NCI-H524 (cell line): ENCODE measurements around the gene TUBB4B.

ENCODE experiments used
- DNase-seq, 2 experiments: peaks; one replicate each; lab custom pipeline; 2025; lab: John Stamatoyannopoulos, UW

Gene TUBB4B

DNA sequence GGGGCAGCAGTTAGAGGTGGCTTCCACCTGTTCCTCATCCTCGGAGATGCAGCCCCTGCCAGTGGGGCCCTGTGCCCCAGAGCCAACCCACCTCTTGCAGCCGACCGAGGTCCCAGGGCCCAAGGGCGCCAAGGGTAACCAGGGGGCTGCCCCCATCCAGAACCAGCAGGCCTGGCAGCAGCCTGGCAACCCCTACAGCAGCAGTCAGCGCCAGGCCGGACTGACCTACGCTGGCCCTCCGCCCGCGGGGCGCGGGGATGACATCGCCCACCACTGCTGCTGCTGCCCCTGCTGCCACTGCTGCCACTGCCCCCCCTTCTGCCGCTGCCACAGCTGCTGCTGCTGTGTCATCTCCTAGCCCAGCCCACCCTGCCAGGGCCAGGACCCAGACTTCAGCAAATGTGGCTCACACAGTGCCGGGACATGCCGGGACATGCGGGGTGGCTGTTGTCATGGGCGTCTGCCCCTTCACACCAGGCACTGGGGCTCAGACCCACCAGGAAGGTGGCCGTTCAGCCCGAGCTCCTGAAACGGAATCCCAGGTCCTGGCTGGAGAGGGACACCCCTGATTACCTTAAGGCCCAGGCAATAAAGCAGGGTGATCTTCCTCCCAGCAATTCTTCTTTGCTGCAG lies 15.3 kb upstream of the TUBB4B start:
- no peak for DNase-seq

DNA sequence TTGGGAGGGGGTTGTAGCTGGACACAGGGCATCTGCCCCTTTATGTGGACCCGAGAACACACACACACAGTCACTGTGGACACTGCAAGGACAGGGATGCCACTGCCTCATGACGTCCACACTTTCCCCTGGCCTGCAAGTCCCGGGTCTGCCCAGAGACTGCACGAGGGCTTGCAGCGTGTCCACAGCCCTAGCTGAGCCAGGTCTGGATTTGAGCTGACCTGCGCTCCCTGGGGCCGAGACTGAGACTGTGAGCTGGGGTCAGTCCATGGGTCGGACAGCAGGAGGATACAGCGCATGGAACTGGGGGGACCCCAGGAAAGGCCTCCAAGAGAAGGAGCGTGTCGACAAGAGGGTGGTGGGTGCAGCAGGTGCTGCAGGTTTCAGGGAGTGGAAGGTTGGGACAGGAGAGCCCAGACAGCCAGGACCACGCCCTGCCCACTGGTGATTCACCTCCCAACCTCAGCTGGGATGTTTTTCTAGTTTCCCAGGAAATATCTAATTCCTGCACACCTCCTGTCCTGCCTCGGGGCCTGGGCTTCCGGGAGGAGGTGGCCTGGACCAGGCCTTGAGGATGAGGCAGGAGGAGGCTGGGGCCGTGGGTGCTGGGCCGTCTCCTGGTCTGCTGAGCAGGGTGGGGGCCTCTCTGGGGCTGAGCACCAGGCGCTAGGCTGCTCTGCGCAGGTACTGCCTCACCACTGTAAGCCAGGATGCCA lies 14.6 kb upstream of the TUBB4B start:
- no peak for DNase-seq

DNA sequence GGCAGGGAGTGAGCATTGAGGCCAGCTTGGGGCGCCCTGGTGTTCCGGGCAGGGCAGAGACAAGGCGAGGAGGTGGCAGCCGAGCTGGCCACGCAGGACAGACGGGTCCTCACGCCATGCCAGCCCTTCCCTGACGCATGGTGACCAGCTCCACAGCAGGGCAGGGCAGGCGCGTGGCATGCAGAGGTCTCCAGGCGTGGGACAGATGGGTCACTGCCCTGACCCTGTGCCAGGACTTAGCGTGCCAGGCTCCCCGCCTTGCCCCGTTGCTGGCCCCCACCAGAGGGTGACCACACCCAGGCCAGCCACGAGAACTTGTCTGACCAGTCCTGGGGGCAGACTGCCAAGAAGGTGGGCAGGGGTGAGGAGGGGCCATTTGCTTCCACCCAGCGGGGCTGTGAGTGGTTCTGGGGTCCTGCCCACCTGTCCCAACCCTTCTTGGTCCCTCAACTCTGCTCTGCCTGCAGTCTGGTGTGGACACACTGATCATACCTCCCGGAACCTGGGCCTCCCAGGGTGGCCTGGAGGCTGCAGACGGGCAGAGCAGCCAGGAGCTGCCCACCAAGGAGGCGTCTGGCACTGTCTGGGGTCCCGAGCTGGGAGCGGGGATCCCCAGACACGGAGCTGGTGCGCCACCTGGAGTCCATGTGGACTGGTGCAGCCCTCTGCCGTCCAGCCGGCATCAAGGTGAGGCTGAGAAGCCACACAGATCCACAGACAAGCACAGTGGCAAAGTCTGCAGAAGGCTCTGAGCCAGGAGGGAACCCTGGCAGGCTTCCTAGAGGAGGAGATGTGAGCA lies 13.8 kb upstream of the TUBB4B start, which contains the start of gene RNF224:
Gene RNF224 (plus strand): TSS at position 449 of the 799 bp plus-strand sequence. CDS start 834 bp downstream, outside the sequence.
- peak; percentile 62 to 88 for DNase-seq

DNA sequence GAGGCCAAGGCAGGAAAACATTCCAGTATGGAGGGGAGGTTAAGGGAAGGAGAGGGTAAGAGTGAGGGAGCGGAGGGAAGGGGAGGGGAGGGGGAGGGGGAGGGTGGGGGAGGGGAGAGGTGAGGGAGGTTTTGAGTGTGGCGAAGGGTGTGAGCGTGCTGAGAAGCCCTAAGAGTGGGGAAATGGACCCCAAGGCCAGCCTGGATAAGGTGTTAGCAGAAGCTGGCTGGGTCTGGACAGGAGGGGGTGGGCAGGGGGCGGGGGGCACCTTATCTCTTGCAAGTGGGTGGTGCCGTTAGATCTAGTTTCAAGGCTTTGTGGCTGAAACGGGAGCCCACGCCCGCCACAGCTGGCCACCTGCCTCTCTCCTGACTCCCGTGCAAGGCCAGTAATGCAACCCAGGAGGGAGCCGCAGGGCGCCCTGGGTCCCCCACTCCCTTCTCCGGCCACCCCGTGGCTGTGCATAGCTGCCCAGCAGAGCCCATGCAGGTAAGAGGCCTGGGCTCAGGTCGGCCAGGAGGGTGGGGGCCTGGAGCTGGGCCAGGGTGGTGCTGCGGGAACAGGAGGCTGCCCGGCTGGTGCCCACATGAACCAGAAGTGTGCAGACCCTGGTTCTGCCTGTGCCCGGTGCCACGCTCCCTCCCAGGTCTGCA lies 13.1 kb upstream of the TUBB4B start:
- no peak for DNase-seq

DNA sequence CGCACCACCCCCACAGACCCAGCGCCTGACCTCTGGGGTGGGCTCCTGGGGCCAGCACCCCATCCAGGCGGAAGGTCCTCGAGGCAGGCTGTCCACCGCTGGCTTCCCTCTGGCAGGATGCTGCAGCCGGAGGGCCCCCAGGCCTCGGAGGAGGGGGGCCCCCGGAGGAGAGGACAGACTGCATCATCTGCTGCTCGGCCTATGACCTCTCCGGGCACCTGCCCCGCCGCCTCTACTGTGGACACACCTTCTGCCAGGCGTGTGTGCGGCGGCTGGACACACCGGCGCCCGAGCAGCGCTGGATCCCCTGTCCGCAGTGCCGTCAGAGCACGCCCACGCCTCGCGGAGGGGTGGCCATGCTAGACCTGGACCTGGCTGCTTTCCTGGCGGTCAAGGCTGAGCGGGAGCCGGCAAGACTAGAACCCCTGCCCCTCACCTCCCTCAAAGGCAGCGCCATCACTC lies 12.6 kb upstream of the TUBB4B start:
- no peak for DNase-seq

DNA sequence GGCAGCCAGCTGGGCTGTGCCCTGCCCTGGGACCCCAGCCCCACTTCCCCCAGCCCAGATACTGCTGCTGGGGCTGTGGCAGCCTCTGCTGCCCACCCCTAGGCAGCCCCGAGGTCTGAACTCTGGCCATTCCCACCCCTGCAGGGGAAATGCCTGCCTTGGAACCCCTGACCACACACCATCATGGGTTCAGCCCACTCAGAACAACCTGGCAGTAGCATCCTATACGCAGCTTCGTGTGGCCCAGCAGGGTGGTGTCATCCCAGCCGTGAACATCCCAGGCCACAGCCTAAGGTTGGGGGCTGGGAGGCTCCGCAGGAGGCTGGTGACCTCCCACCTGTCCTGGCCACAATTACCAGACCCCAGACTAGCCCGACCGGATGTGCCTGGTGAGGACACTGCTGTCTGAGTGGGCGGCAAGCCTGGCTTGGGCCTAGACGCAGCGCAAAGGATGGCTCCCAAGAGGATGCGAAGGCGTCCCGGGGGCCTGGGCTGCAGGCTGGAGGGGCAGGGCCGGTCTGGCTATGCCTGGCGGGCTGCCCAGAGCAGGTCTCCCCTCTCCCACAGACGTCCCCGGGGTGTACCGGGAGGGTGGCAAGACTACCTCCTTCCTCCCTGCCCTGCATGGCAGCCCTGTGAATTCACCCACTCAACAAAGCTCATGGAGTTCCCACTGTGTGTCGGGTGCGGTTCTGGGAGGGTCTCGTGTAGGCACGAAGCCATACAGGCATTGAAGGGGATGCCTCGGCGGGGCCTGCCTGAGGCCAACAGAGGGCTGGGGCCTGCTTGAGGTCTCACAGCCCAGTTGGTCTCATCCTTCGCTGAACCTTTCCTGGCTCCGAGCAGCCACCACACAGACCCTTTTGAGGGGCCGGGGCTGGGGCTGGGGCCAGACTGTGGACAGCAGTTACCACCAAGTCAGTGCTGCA lies 11.9 kb upstream of the TUBB4B start:
- DNase-seq: no peak

DNA sequence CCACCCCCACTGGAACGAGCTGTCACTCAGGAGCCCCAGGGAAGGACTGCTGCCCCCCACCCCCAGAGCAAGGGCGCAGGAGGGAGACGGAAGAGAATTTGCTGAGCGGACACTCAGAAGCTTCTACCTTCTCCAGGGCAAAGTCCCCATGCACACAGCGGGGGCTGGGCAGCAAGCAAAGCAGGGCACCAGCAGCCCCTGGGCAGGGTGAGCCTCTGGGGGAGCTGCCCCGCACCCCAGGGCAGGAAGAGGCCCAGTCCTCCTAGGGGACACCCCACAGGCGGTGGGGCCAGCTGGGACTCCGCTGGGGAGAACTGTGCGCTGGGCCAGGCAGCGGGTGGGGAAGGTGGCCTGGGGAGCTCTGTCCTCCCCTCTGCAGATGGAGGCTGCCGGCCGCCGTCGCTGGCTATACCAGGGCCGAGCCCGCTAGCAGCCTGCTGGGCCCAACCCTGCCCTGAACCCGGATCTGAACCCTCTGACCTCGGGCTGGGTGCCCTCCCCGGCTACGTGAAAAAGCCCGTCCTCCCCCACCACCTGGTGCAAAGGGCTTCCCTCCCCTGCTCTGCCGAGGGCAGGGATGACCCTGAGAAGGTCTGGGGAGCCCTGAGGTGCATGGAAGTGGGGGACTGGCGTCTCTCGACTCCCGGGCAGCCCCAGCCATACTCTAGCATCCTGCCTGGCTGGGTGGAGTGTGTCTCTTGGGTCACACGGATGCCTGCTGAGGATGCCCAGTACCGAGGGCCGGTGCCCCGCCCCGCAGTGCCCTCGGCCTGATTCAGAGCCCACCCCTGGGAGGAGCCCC lies 11.0 kb upstream of the TUBB4B start:
- DNase-seq: no peak

DNA sequence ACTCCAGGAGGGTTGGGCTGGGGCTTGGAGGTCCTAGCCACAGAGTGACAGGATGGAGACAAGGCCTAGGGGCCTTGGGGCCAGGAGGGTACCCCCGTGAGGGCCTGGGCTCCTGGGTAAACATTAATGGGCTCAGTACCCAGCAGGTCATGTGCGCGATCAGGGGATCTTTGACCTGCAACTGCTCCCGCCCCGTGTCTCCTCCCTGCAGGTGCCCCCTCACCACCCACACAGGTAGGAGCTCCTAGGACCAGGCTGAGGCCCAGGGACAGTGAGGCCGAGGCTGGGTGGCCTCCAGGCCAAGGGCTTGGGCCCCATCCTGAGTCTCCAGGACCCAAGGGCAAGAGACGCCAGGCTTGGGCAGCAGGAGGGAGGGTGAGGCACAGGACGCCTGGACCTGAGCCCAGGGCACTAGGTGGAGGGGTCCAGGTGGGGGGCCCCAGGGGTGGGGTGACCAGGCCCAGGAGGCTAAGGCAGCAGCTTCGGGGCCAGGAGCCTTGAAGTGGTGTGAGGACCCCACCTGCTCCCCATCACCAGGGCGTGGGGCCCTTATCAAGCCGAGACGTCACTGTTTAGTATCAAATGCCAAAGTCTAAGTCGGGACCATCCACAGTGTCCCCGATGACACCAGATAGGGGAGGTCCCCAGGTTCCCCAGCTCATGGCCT lies 10.2 kb upstream of the TUBB4B start, which contains the start of gene SLC34A3:
Gene SLC34A3 (plus strand): TSS at position 197 of the 667 bp plus-strand sequence. CDS start 802 bp downstream, outside the sequence.
- no peak for DNase-seq

DNA sequence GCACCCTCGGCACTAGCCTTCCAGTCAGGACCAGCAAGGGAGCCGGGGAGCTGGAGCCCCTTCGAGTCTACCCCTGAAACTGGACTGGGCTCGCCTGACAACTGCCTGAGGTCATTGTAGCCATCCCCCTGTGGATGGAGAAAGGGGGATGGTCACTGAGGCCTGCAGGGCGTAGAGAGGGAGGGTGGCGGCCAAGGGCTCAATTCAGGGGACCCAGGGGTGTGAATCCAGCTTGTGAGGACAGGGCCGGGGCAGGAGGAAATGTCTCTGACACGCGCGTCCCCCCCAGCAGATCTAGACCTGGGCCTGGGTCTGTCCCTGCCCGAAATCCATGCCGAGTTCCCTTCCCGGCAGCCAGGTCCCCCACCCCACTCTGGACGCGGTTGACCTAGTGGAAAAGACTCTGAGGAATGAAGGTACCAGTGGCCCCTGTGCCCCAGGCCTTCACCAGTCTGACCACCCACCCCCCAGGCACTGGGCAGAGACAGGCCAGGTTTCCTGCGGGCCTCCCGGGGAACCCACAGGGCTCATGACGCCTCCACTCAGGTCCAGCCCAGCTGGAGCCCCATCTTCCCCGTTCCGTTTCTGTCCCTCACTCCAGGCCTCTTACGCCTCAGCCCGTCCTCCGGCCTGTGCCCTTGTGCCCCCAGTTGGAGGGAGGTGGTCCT lies 9.6 kb upstream of the TUBB4B start:
- DNase-seq: no peak

DNA sequence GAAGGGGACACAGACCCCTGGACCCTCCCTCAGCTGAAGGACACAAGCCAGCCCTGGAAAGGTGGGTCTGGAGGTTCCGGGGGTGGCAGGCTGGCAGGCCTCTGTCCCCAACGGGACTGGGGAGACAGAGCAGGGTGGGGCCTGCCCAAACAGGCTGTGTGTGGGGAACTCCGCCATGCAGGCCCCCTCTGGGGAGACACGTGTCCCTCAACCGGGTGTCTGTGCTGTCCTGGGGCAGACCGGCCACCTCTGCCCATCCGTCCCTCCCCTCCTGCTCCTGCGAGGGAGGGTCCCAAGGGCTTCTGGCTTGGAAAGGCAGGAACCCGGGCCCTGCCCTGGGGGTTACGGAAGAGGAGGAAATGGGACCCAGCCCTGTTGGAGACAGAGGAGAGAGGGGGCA lies 9.0 kb upstream of the TUBB4B start:
- no peak for DNase-seq

DNA sequence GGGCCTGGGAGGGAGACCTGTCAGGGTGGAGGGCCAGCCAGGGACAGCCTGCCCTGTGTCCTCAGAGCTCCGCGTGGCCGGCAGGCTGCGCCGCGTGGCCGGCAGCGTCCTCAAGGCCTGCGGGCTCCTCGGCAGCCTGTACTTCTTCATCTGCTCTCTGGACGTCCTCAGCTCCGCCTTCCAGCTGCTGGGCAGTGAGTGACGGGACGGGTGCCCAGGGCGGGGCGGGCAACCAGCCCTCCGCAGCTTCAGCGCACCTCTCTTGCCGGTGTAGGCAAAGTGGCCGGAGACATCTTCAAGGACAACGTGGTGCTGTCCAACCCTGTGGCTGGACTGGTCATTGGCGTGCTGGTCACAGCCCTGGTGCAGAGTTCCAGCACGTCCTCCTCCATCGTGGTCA lies 8.6 kb upstream of the TUBB4B start:
- no peak for DNase-seq

DNA sequence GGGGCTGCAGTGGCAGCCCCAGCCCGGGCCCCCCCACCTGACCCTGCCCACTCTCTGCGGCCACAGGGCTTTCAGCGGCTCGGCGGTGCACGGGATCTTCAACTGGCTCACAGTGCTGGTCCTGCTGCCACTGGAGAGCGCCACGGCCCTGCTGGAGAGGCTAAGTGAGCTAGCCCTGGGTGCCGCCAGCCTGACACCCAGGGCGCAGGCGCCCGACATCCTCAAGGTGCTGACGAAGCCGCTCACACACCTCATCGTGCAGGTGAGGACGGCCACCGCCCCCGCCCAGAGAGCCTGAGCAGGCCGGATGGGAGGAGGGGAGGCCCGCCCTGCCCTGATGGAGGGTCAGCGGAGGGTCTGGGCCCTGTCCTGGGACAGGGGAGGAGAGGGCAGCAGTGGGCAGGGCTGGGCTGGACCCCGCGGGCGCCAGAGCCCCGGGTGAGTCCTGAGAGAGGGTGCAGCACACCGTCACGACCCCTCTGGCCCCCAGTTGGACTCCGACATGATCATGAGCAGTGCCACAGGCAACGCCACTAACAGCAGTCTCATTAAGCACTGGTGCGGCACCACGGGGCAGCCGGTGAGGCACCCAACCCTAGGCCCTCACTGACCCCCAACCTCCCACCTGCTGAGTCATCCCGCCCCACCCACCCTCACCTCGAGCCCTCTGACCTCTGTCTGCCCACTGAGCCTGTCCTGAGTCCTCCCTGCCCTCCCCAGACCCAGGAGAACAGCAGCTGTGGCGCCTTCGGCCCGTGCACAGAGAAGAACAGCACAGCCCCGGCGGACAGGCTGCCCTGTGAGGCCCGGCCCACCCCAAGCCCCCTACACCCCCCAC lies 7.7 kb upstream of the TUBB4B start:
- DNase-seq: peak in 1 of 2 experiments; percentile 37

DNA sequence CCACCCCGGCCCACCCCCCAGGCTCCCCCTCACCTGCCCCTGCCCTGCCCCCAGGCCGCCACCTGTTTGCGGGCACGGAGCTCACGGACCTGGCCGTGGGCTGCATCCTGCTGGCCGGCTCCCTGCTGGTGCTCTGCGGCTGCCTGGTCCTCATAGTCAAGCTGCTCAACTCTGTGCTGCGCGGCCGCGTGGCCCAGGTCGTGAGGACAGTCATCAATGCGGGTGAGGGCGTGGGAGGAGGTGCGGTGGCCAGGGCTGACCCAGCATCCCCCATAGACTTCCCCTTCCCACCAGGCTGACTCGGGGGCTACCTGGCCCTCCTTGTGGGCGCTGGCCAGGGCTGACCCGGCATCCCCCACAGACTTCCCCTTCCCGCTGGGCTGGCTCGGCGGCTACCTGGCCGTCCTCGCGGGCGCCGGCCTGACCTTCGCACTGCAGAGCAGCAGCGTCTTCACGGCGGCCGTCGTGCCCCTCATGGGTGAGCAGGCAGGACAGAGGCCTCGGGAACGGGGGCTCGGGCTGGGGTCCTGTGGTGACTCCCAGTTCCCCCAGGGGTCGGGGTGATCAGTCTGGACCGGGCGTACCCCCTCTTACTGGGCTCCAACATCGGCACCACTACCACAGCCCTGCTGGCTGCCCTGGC lies 6.9 kb upstream of the TUBB4B start:
- DNase-seq: no peak

DNA sequence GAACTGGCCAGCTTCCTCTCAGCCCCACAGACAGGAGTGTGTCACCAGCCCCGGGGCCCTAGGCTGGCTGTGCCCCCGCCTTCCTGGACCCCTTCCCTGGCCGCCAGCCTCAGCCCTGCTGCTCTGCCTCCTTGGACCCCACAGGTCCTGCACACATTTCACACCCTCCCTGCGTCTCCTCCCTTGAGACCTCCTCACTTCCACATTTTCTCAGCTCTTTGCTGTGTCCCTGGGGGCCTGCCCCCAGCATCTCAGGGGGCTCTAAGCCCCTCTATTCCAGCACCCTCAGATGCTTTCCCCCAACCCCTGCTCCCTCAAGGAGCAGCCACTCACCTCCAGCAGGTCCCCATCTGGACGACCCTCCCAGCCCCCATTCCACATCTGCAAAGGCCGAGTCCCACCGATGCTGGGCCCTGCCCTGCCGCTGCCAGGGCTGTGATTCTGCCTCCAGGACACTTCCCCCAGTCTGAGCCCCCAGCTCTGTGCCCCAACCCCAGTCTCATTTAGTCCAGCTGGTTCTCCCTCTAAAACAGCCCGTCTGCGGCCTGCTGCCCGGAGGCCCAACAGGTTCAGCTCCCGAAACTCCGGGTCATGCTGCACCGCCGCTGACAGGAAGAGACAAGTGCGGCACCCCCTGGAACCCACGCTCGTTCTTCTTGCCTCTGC lies 6.2 kb upstream of the TUBB4B start:
- DNase-seq: no peak

DNA sequence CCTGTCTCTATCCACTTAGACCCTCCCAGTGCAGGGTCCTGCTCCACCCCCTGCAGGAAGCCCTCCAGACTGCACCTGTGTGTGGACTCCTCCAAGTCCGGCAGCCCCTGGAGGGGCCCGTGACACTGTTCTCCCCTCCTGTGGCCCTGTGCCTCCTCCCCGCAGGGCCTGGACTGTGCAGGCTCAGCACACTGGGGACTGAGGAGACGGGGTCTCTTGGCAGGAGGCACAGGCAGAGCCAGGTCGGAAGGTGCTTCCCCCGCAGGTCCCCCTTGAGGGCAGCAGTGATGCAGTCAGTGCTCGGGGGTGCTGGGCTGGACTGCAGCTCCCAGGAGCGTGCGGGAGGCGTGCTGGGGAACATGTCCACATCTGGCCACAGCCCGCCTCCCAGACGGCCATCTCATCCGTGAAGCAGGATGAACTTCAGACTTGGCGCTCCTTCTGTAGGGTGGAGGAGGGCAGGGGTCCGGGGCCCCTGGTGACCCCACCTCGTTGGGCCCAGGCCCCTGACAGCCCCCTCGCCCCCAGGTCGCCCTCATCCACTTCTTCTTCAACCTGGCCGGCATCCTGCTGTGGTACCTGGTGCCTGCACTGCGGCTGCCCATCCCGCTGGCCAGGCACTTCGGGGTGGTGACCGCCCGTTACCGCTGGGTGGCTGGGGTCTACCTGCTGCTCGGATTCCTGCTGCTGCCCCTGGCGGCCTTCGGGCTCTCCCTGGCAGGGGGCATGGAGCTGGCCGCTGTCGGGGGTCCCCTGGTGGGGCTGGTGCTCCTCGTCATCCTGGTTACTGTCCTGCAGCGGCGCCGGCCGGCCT lies 5.5 kb upstream of the TUBB4B start:
- peak in 1 of 2 experiments; percentile 54 for DNase-seq
